ENCODE results near the gene PPP1R2B. TPM values are rescaled to one million over a fixed set of nuclear protein-coding genes. Genes with fewer than 3 reads are reported as not detected.
A peak's percentile ranks its signal among the peaks of the same experiment; 100 is the strongest.
"Not testable (repeated sequence)": the region's sequence is repeated elsewhere in the genome, so short reads cannot be mapped to it uniquely, and the experiment has no call there.

PPP1R2B gene
- under 1 TPM in 3 of 12 donors, not detected in 9; 0.09 to 0.17 (median 0.15) TPM for polyA plus RNA-seq (ENCODE audit: insufficient read length in 12 of 12)
- long read RNA-seq, donor 1, partial matches to known transcripts: 0 of 1 reads
- long read RNA-seq, donor 1, other reads (novel, unspliced or antisense): 0 of 1 reads
- long read RNA-seq, donor 2, partial matches to known transcripts: 0 of 1 reads
- long read RNA-seq, donor 2, other reads (novel, unspliced or antisense): 0 of 1 reads
- long read RNA-seq, donor 3: 0 reads
- long read RNA-seq, donor 4: 0 reads
- long read RNA-seq, donor 5: 0 reads
- long read RNA-seq, donor 6: 0 reads
- long read RNA-seq, donor 7: 0 reads
- long read RNA-seq, donor 8: 0 reads
- long read RNA-seq, donor 9: 0 reads
- long read RNA-seq, donor 10, partial matches to known transcripts: 0 of 1 reads
- long read RNA-seq, donor 10, other reads (novel, unspliced or antisense): 0 of 1 reads
- long read RNA-seq, donor 11: 0 reads

DNA sequence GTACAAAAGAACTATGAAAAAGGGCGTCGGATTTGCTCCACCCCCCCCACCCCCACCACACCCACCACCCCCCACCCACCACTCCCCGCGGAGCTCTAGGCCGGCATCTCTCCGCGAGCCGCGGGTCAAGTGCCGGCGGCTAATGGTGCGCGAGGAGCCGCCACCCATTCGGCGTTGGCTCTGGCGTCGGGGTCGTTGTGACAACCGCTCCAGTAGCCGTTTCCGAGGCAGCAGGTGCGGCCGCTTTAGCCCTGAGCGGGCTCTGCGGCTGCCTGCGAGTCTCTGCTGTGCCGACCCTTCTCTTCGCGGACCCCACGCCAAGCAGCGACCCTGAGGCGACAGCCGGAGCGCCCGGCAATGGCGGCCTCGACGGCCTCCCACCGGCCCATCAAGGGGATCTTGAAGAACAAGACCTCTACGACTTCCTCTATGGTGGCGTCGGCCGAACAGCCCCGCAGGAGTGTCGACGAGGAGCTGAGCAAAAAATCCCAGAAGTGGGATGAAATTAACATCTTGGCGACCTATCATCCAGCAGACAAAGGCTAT, at the start of gene PPP1R2B:
TSS of gene PPP1R2B (plus strand) at position 90 of the 546 bp plus-strand sequence. CDS start at position 358, 268 bp downstream.
- no peak for DNase-seq

DNA sequence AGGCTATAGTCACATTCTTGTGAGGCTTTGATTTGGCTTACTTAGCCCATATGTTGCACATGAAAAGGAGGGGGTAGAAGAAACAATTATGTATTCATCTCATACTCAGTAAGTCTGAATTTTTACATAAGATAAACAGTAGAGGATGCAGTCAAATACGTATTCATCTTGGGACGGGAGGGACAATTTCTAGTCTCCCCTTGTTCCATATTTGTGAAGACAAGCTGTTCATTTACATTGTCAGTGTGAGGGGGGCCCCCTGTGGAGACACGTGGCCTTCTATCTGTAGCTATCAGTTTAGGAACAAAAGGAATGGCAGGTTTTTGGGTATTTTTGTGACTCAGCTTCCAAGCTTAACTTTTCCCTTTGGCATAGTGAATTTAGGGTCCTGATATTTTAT, 49.2 kb upstream of the PPP1R2B start:
- DNase-seq: no peak

DNA sequence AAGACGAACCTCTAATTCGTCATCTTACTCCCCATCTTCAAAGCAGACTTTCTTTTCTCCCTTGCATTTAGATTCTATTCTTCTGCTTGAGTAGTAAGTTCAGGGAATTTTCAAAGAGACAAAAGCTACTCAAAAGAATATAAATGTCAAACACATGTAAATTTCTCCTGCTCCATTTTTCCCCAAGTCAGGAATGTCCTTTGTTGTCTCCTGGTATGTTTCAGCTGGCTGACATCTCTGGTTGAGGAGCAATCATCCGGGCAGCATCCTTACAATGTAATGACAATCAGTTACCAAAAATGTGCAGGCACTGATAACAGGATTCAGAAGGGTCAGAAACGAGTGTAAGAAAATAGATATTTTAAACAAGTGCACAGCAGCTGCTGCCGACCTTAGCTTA, 47.6 kb upstream of the PPP1R2B start:
- DNase-seq: no peak

DNA sequence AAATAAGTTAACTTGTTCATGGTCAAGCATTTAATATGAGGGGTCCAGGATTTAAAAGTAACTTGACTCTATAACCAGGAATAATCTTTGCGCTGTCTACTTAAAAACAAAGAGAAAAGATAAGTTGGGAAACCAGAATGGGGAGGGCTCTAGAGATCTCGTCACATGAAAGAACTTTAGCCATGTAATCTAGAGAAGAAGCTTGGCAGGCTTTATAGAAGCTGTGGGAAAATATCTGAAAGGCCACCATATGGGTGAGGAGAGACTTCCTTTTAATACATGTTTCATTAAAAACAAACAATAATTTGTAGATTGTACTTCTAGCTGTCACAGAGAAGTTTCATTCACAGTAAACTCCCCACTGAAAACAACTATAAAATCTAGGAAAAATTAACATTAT, 46.7 kb upstream of the PPP1R2B start:
- no peak for DNase-seq

DNA sequence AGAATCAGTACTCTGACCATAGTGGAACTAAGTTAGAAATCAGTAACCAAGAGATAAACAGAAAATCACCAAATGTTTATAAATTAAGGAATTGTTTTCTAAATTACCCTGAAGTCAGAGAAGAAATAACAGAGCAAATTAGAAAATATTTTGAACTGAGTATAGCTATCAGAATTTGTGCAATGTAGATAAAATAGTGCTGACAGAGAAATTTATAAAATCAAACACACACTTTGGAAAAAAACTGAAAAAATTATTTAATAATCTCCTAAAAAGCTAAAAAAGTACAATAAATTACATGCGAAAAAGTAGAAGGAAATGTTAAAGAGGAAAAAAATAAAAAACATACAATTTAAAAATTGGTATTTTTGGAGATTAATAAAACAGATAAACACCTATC, 37.1 kb upstream of the PPP1R2B start:
- no peak for DNase-seq

DNA sequence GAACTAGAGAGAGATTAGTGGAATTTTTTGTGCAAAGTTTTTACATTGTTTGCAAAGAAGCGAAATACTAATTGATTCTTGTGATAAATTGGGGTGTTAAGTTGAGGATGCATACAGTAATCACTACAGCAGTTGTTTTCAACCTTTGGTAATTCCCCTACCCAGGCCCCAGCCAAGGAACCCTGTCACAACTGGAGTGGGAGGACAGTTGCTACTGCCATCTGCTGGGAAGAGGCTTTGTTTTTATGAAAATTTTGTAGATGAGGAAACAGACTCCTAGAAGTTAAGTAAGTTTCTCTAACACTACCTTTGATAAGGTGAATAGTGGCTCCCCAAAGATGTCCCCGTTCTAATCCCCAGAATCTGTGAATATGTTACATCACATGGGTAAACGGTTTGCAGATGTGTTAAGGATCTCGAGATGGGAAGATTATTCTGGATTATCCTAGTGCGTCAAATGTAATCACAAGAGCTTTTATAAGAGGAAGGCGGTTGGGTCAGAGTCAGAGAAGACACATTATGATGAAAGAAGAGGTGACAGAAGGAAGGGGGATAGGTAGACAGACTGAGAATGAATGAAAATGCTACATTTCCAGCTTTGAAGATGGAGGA, 34.0 kb upstream of the PPP1R2B start:
- peak; percentile 32 for DNase-seq

DNA sequence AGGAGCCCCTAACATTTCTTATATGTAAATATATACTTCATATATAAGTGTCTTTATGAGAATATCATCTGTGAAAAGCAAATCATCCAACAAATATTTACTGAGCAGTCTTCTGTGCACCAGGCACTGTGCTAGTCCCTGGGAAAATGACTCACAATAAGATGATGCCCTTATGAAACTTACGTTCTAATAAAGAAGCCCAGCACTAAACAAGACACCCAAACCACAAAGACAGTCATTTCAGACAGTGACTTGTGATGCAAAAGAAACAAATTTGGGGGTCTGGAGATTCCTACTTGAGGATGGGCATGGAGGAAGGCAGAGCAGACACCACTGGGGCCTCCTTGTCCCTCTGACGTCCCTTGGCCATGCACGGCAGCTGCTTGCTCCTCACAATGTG, 30.6 kb upstream of the PPP1R2B start:
- no peak for DNase-seq

DNA sequence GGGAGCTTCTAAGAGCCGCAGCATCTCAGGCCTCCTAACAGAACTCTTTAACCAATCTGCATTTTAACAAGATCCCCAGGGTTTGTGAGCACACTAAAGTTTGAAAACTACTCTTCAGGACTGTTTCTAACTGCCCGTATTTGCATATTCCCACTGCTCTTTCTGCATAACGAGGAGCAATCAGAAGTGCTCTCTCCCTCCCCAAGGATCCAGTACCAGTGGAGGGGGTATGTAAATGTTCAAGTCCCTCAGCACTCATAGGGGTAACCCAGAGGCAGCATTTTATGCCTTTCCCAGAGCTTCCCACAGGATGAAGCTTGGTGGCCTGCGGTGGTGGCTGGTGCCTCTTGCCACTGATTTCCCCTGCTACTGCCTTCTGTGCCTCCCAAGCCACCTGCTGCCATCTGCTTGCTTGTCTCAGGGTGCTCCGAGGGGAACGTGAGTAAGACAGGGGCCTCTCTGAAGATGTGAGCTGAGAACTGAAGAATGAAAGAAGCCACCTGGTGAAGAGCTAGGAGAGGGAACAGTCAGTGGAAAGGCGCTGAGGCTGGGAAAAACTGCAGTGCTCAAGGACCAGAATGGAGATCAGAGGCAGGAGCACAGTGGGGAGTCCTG, 30.0 kb upstream of the PPP1R2B start:
- DNase-seq: no peak

DNA sequence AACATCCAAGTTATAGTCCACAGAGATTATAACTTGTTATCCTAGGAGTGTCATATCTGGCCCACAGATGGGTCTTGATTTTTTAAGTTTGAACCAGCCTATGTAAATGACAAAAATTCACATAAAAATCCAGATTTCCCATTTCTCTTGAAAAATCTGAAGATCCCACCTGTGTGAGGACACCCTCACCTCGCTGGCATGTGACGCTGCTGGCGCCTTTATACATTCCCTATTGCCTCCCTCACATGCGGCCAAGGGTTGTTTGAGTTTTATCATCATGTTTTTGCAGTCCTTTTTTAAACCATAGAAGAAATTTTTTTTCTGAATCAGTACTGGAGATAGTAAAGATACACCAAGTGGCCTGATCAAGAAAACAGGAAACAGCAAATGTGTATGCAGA, 25.9 kb upstream of the PPP1R2B start:
- DNase-seq: no peak

DNA sequence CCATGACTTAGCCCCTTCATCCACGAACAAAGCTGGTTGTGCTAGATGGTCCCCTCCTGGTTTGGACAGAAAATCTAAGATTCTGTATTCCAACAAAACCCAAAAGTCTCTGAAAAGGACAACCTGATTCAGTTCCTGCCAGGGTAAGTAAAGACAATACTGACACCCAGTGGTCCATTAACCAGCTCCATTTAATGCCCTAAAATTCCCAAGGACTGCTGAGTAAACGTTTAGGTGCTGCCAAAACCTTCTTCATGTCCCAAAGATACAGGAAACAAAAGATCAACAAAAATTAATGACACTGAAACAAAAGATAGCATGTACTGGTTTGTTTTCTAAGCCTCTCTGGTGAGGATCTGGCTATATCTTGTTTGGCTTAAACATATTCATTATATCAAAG, 25.3 kb upstream of the PPP1R2B start:
- DNase-seq: peak; percentile 74

DNA sequence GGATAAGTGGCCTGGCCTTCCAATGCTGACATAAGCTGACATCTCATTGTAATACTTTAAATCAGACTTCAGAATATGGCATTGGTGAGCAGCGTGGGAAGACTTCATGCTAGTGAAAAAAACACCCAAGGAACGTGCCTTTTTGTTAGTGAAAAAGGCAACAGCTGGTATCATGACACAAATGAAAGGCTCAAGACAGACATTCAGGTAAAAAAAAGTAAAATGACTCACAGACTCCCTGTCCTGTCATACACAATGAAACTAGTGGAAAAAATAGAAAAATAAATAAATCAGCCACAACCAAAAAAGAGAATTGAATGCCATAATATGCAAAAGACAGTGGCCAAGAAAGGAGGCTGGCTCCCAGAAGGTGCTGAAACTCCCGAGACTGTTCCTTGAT, 24.4 kb upstream of the PPP1R2B start:
- no peak for DNase-seq

DNA sequence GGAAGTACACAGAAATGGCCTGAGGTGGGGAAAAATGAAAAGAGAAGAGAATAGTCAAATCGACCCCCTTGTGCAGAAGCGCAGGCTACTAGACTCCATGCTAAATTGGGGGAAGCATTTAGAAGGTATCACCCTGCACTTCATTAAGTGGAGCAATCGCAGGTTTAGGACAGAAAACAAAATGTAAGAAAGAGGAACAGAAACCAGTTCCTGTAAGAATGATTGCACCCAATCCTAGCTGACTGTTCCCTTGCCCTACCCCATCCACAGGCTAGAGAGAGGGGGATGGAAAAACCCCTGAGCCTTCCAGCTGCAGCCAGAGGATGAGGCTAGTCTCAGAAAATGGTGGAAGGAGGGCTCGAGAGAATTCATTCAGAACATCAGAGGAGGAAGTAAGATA, 23.9 kb upstream of the PPP1R2B start:
- DNase-seq: no peak

DNA sequence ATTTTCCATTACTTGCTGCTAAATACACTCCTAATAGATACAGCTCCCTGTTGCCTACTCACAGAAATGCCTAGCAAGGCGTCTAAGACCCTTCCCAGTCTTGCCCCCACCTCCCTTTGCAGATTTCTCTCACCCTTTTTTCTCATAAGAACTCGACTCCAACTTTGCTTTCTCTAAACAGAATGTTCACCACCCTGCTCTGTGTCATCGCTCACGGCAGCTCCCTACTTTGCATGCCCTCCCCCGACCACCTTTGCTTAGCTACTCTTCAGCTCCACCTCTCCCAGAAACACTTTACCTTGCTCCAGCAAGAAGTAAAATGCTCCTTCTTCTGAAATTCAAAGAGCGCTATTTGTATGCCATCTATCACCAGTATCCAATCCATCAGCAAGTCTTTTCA, 15.2 kb upstream of the PPP1R2B start:
- no peak for DNase-seq

DNA sequence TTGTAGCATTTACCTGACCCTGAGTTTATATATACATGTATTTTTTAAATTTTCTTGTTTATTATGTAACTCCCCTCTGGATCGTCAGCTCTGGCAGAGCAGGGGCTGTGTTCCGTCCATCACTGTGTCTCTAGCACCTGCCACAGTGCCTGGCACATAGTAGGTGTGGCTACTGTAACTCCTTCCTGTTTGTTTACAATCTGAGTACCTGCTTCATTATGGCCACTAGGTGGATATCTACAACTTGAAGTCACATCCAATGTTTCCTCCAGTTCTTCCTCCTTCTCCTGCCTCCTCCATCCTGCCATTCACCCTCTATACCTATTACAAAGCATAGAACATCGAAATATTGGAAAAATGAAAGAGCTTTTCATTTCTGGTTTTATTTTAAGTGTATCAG, 14.2 kb upstream of the PPP1R2B start:
- DNase-seq: no peak

DNA sequence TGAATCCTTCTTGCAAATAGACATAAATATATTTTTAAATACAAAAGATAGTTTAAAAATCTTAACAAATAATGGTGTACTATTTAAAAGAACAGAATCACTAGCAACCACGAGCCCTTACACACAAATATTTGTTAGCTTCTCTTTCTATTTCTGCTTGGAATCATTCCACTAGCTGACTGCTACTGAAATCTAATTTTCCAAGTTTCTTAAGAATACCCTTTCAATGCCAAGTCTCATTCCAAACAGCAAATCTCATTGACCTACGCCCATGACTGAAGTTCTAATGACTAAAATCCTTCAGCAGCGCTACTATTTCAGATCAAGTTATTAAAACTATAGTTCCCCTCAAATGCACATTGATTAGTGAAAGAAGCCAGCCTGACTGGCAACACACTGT, 13.2 kb upstream of the PPP1R2B start:
- DNase-seq: peak; percentile 19

DNA sequence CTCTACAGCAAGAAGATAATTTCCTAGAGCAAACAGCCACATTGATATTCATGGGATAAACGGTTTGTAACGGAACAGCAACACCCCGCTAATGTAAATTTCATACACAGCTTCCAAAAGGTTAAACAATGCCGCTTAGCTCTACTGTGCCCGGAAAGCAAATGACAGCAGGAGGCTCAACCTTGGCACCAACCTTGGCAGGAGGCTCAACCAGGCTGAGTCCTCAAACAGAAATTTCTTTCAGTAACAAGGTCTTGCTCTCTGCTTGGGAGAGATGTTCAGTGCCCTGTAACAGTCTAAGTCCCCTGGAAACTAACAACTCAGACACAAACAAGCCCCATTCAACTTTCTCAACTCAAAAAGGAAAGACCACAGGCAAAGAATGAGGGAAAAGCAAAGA, 11.1 kb upstream of the PPP1R2B start:
- DNase-seq: no peak

DNA sequence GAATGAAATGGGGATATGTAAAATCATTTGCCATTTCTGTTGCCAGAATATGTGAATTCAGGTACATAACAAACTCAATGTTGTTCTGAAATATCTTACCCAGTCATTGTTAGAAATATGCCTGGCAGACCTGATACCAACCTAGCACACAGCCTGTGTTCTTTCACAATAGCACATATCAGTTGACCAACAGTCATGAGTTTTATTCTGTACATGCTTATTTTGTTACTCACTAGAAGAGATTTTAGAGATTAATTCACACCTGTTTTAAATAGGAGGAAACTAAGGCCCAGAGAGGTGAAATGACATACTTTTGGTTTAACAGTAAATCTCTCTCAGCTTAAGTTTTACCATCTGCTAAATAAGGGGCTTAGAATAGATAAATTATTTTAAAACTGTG, 8.4 kb upstream of the PPP1R2B start:
- no peak for DNase-seq

DNA sequence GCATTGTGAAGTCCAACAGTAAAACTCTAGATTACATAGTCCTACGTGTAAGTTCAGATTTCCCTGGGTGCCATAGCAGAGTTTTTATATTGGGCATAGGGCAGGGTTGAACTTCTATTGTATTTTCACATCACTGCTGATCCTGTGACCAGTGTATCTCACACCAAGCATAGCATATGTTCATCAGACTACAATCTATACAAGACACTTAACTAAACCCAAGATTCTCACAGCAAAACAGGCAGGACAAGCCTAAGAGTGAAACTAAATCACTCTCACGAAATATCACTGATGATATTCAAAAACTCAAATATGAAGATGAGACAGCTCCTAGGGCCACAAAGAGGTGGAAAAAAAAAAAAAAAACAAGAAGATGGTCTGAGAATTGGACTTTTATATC, 3.2 kb upstream of the PPP1R2B start:
- DNase-seq: no peak

DNA sequence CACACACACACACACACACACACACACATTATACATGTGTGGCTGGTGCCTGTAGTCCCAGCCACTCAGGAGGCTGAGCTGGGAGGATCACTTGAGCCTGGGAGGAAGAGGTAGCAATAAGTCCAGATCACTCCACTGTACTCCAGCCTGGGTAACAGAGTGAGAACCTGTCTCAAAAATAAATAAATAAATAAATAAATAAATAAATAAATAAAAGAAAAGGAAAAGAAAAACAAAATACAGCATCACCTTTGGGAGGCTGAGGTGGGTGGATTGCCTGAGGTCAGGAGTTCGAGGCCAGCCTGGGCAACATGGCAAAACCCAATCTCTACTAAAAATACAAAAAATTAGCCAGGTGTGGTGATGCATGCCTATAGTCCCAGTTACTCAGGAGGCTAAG, 1.6 kb upstream of the PPP1R2B start:
- not testable (repeated sequence) for DNase-seq

DNA sequence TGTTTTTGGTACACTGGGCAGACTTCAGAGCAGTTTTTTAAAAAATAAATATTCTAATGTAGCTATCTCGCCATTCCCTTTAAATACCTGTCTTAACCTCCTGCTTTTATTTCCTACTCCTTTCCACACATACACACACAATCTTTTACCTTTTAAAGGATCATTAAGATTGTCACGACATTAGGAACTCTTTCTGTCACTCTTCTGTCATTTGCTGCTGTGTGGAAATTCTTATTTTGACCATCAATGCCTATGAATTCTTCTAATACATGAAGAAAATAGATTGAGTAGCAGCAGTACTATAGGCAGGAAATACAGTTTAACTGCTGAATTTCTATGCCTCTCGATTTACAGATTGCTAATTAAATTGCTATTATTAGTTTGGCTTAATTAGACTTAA, 1.8 kb downstream of the PPP1R2B start:
- DNase-seq: no peak

DNA sequence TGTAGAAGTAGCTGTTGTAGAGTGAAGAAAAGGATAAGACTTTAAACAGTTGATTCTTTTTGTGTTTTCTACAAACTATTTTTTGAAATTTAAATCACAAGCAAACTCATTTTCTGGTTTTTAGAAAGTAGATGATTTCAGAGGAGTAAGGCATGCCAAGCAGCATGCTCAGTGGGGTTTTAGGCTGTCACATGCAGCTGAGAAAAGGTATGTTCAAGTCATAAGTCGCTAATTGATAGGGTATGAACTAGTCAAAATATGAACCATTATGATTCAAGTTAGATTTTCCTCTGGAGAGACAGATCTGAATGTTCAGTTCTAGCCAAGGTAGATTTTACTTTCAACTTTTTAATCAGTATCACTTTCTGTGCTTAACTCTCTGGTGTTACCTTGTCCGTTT, 3.0 kb downstream of the PPP1R2B start:
- DNase-seq: not testable (repeated sequence)

DNA sequence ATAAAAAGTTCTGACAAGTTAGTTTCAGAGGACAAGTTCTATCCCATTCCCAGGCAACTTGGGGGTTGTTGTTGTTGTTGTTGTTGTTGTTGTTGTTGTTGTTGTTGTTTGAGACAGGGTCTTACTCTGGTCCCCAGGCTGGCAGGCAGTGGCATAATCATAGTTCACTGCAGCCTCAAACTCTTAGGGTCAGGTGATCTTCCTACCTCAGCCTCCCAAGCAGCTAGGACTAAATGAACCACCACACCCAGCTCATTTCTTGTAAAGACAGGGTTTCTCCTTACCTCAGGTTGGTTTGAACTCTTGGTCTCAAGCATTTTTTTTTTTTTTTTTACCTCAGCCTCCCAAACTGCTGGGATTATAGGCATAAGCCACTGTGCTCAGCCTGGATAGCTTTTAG, 15.3 kb downstream of the PPP1R2B start:
- DNase-seq: no peak

DNA sequence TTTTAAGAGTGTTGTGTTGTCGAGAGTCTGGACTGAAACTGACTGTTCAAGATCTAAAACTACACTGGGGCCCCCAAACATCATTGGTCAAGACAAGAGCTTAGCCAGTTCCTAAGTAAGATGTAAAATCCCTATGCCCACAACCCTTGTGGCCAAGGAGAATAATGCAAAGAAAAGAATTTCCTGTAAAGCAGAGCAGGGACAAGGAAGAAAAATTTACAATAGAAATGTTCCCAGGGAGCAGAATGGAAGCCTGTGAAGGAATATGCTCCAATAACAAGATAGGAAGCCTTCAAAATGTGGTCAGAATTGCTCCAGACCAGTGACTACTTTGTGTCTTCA, 20.4 kb downstream of the PPP1R2B start:
- DNase-seq: no peak
